ENCODE data around the gene ZNF700. TPM values are rescaled to one million over a fixed set of nuclear protein-coding genes. Genes with fewer than 3 reads are reported as not detected.

The ZNF700 gene
- total RNA-seq, 2 experiments from 2014 or later: 12.0 to 14.0 TPM

DNA sequence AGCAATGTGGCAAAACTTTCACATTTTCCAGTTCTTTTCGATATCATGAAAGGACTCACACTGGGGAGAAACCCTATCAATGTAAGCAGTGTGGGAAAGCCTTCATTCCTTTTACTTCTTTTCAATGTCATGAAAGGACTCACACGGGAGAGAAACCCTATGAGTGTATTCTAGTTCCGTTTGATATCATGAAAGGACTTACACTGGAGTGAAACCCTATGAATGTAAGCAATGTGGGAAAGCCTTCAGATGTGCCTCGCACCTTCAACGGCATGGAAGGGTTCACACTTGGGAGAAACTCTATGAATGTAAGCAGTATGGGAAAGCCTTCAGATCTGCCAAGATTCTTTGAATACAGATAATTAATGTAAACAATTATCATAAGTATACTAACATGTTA lies 25.4 kb downstream of the ZNF700 start:
- DNase-seq (no peak), ATAC-seq (no peak)
- Mint-ChIP-seq H3K27ac (no peak overlapping the region), H3K36me3 (ENCODE audit: low read depth) (peaks cover 78% of the 10 kb centered on the region), H3K27me3 (no peaks in the 10 kb centered on the region), H3K9me3 (peaks cover 62% of the 10 kb centered on the region), H3K4me1 (ENCODE audit: low read depth) (no peaks in the 10 kb centered on the region), H3K4me3 (no peak overlapping the region)
- intact Hi-C loops (cut with micrococcal nuclease): no loop called here
- POLR2A ChIA-PET: no interaction called here
- CTCF ChIA-PET: interaction anchor here (1.3 kb wide), 1 partner anchor 13 kb away, joined by 5 read pairs; no protein-coding TSS in a partner anchor
- no peak for TF ChIP-seq CTCF (IDR thresholded peaks at IDR 0.05)

DNA sequence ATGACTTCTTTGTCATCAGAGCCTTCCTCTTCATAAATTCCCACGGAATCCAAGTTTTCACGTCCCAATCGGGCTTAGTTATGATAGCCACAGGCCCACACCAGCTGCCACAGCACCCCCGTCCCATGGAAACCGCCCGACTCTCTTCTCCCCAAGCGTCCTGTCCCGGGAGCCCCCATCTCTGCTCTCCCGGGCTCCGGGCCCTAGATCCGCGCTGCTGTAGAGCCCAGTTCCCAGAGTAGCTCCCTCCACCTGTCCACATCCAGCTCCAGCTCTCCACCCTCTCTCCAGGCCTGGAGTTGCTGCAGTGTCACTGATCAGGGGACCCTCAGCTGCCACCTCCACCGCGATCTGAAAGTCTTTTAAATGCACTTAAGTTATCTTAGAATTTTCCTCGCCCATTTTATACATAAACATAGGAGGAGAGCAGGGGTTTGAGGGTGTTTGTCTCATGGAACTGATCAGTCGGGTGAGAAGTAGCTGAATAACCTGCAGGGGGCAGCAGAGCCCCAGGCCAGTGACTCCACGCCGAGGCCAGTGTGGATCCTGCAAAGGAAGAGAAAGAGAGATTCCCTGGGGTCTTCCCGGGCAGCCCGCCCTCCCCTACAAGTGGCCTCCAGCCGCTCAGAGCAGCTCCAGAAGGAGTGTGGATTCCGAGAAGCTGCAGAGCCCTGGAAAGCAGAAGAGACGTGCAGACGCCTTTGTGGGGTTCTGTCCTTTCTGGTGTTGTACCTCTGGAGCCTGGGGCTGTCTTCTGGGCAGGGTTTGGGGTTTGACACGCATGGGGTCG lies 38.9 kb downstream of the ZNF700 start:
- ChIA-PET POLR2A (interaction anchor here (1.0 to 1.7 kb wide), 3 partner anchors 24 to 91 kb away, joined by 3 to 13 read pairs (median 3); no protein-coding TSS in a partner anchor), CTCF (interaction anchor here (0.7 to 3.5 kb wide), 26 partner anchors 9 to 177 kb away, joined by 3 to 76 read pairs (median 4); partner anchors contain the start of genes ZNF20, ZNF491, ZNF700 and ZNF878)
- Mint-ChIP-seq H3K27ac (peak overlapping the region; percentile 60), H3K27me3 (no peaks in the 10 kb centered on the region), H3K4me3 (peak overlapping the region; percentile 88), H3K36me3 (ENCODE audit: low read depth) (no peaks in the 10 kb centered on the region), H3K9me3 (no peaks in the 10 kb centered on the region), H3K4me1 (ENCODE audit: low read depth) (peaks cover 24% of the 10 kb centered on the region)
- ATAC-seq (peak; percentile 53), DNase-seq (peak; percentile 82)
- peak; percentile 97 for TF ChIP-seq CTCF (IDR thresholded peaks at IDR 0.05)
- intact Hi-C loops (cut with micrococcal nuclease): loop anchor here (2.0 kb wide), 1 partner anchor 177 kb away; the partner anchor contains the start of gene ZNF20

DNA sequence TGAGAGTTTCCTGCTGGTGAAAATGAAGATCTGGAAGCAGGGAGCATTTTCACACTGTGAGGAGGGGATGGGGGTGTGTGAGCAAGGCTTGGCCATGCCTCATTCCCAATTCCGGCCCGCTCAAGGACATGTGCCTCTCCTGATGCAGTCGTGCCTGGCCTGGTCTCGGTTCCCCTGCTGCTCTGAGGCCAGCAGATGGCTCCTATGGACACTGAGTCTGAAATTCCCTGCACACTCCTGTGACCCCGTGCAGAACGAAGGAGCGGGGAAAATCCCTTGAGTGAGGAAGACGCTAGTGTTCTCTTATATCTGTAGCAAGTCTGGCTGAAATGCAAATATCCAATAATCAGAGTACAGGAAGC lies 39.6 kb downstream of the ZNF700 start:
- peak; percentile 15 for ATAC-seq
- Mint-ChIP-seq H3K27ac (peak overlapping the region; percentile 92), H3K4me3 (peak overlapping the region; percentile 88), H3K27me3 (no peaks in the 10 kb centered on the region), H3K9me3 (no peaks in the 10 kb centered on the region), H3K4me1 (ENCODE audit: low read depth) (peaks cover 24% of the 10 kb centered on the region), H3K36me3 (ENCODE audit: low read depth) (no peaks in the 10 kb centered on the region)
- TF ChIP-seq CTCF (IDR thresholded peaks at IDR 0.05): no peak
- POLR2A ChIA-PET: interaction anchor here (1.0 to 1.7 kb wide), 4 partner anchors 24 to 90 kb away, joined by 3 to 13 read pairs (median 3); no protein-coding TSS in a partner anchor
- DNase-seq: no peak
- CTCF ChIA-PET: interaction anchor here (0.8 to 3.5 kb wide), 22 partner anchors 8 to 176 kb away, joined by 3 to 76 read pairs (median 6); partner anchors contain the start of genes ZNF20, ZNF491, ZNF700 and ZNF878
- intact Hi-C loops (cut with micrococcal nuclease): loop anchor here (2.0 kb wide), 1 partner anchor 176 kb away; the partner anchor contains the start of gene ZNF20

GRCh38 chr19:11964858-11965645 lies 40.1 kb downstream of the ZNF700 start, which contains the start of gene ZNF763:
Gene ZNF763, plus strand, starts transcription at chr19:11965040. Its CDS starts 169 bp downstream, at chr19:11965209.
- Mint-ChIP-seq H3K9me3 (no peaks in the 10 kb centered on the region), H3K4me3 (peak within 1 kb of the TSS; percentile 88), H3K36me3 (ENCODE audit: low read depth) (no peaks in the 10 kb centered on the region), H3K27ac (peak within 1 kb of the TSS; percentile 92), H3K27me3 (no peaks in the 10 kb centered on the region), H3K4me1 (ENCODE audit: low read depth) (peaks cover 24% of the 10 kb centered on the region)
- ATAC-seq: peak; percentile 97
- peak; percentile 97 for DNase-seq
- ChIA-PET CTCF (interaction anchor here (0.9 to 3.5 kb wide), 9 partner anchors 15 to 173 kb away, joined by 3 to 76 read pairs (median 9); partner anchors contain the start of genes ZNF491, ZNF700 and ZNF878), POLR2A (interaction anchor here (1.0 to 1.7 kb wide), 4 partner anchors 23 to 89 kb away, joined by 3 to 13 read pairs (median 3); no protein-coding TSS in a partner anchor)
- no peak for TF ChIP-seq CTCF (IDR thresholded peaks at IDR 0.05)
- intact Hi-C loops (cut with micrococcal nuclease): loop anchor here (2.0 kb wide), 1 partner anchor 176 kb away; the partner anchor contains the start of gene ZNF20
